Immature natural killer cell (primary cell): Measurements from ENCODE around the gene SNX2. TPM values are rescaled to one million over a fixed set of nuclear protein-coding genes. Genes with fewer than 3 reads are reported as not detected.
"Not testable (repeated sequence)": the region's sequence is repeated elsewhere in the genome, so short reads cannot be mapped to it uniquely, and the experiment has no call there.

Experiments used
- DNase-seq, 3 donors: peaks; one replicate each; pipeline ENCODE4 v3.0.0; 2022; ENCODE audit warnings: mixed read lengths in 1 of 3
- H3K27ac Mint-ChIP-seq, 6 donors: one replicate each; pipeline ENCODE4 v1.8.0; 2020; ENCODE audit warnings: mixed read lengths in 6 of 6, mild to moderate bottlenecking in 5 of 6, inconsistent platforms in 4 of 6, moderate library complexity in 3 of 6
- H3K27me3 Mint-ChIP-seq, 3 donors: one replicate each; pipeline ENCODE4 v1.8.0; 2020 to 2021; ENCODE audit warnings: low read depth in 3 of 3, mild to moderate bottlenecking in 3 of 3, mixed read lengths in 3 of 3, moderate library complexity in 3 of 3, inconsistent platforms in 1 of 3
- H3K36me3 Mint-ChIP-seq, 3 donors: one replicate each; pipeline ENCODE4 v1.8.0; 2020; ENCODE audit warnings: mixed read lengths in 3 of 3, inconsistent platforms in 2 of 3, mild to moderate bottlenecking in 2 of 3
- H3K4me1 Mint-ChIP-seq, 2 donors: one replicate each; pipeline ENCODE4 v1.8.0; 2020; ENCODE audit warnings: inconsistent platforms in 2 of 2, mild to moderate bottlenecking in 2 of 2, mixed read lengths in 2 of 2, moderate library complexity in 1 of 2
- H3K4me3 Mint-ChIP-seq, 5 donors: one replicate each; pipeline ENCODE4 v1.8.0; 2020; ENCODE audit warnings: mild to moderate bottlenecking in 5 of 5, mixed read lengths in 5 of 5, inconsistent platforms in 3 of 5, moderate library complexity in 3 of 5
- H3K9me3 Mint-ChIP-seq, 6 donors: one replicate each; pipeline ENCODE4 v1.8.0; 2020; ENCODE audit warnings: mild to moderate bottlenecking in 6 of 6, mixed read lengths in 6 of 6, inconsistent platforms in 4 of 6, moderate library complexity in 3 of 6
- polyA plus RNA-seq, 3 donors: library from polyadenylated mRNA; unstranded; fragments of 300-500 nt; fragmentation: Illumina TruSeq; gene quantifications; one replicate each; pipeline ENCODE4 v1.2.3, GENCODE V29; 2021

Gene SNX2
- polyA plus RNA-seq, 3 donors from 2014 or later = 37.7 to 57.4 (median 50.2) TPM

- Mint-ChIP-seq H3K27me3 (peaks cover 0 to 8% (median 5%) of the 10 kb centered on the region in 3 donors), H3K4me3 (no peak overlapping the region), H3K27ac (no peak overlapping the region), H3K4me1 (peaks cover 11 to 13% of the 10 kb centered on the region in 2 donors), H3K9me3 (no peaks in the 10 kb centered on the region), H3K36me3 (peaks cover 0 to 3% (median 0%) of the 10 kb centered on the region in 3 donors)
- DNase-seq = no peak
These were observed 64.9 kb downstream of the SNX2 start for GRCh38 chr5:122839731-122840130.

GRCh38 chr5:122842016-122842580 lies 67.2 kb downstream of the SNX2 start:
- Mint-ChIP-seq H3K4me1 (peaks cover 24 to 25% of the 10 kb centered on the region in 2 donors), H3K27ac (peak overlapping the region in 1 of 6 donors; percentile 32), H3K4me3 (no peak overlapping the region), H3K27me3 (peaks cover 0 to 11% (median 7%) of the 10 kb centered on the region in 3 donors), H3K9me3 (no peaks in the 10 kb centered on the region), H3K36me3 (peaks cover 0 to 3% (median 0%) of the 10 kb centered on the region in 3 donors)
- DNase-seq = no peak

- Mint-ChIP-seq H3K4me1 (peaks cover 25 to 27% of the 10 kb centered on the region in 2 donors), H3K9me3 (no peaks in the 10 kb centered on the region), H3K36me3 (peaks cover 0 to 3% (median 0%) of the 10 kb centered on the region in 3 donors), H3K27ac (peak overlapping the region; percentile 53 to 93 (median 89)), H3K4me3 (peak overlapping the region; percentile 92 to 95 (median 94)), H3K27me3 (peaks cover 0 to 8% (median 4%) of the 10 kb centered on the region in 3 donors)
- peak; percentile 2 to 7 (median 6) for DNase-seq
These were observed 69.4 kb downstream of the SNX2 start for GRCh38 chr5:122844136-122844909.

- Mint-ChIP-seq H3K27me3 (peaks cover 0 to 8% (median 4%) of the 10 kb centered on the region in 3 donors), H3K4me1 (peaks cover 25 to 27% of the 10 kb centered on the region in 2 donors), H3K4me3 (peak overlapping the region; percentile 92 to 95 (median 94)), H3K9me3 (no peaks in the 10 kb centered on the region), H3K36me3 (peaks cover 0 to 3% (median 0%) of the 10 kb centered on the region in 3 donors), H3K27ac (peak overlapping the region; percentile 53 to 93 (median 89))
- DNase-seq = no peak
These were observed 70.0 kb downstream of the SNX2 start for GRCh38 chr5:122844910-122845228.

- H3K36me3 Mint-ChIP-seq = peaks cover 0 to 3% (median 0%) of the 10 kb centered on the region in 3 donors
- no peaks in the 10 kb centered on the region for H3K9me3 Mint-ChIP-seq
- peaks cover 25 to 27% of the 10 kb centered on the region in 2 donors for H3K4me1 Mint-ChIP-seq
- peak within 1 kb of the TSS; percentile 85 to 93 (median 89) for H3K27ac Mint-ChIP-seq
- H3K4me3 Mint-ChIP-seq = peak within 1 kb of the TSS; percentile 92 to 95 (median 94)
- DNase-seq = peak; percentile 76 to 79 (median 77)
- H3K27me3 Mint-ChIP-seq = peaks cover 0 to 6% (median 4%) of the 10 kb centered on the region in 3 donors
These were observed 70.6 kb downstream of the SNX2 start, which contains the start of gene SNX24 for GRCh38 chr5:122845229-122846050. Gene SNX24 (plus strand): TSS chr5:122845613. CDS start chr5:122845634, 21 bp downstream.

- peaks cover 0 to 6% (median 4%) of the 10 kb centered on the region in 3 donors for H3K27me3 Mint-ChIP-seq
- H3K36me3 Mint-ChIP-seq = peaks cover 0 to 3% (median 0%) of the 10 kb centered on the region in 3 donors
- H3K9me3 Mint-ChIP-seq = no peaks in the 10 kb centered on the region
- peaks cover 25 to 27% of the 10 kb centered on the region in 2 donors for H3K4me1 Mint-ChIP-seq
- peak overlapping the region; percentile 70 to 84 (median 83) for H3K4me3 Mint-ChIP-seq
- H3K27ac Mint-ChIP-seq = peak overlapping the region; percentile 73 to 86 (median 76)
- peak in 1 of 3 donors; percentile 9 for DNase-seq
These were observed 71.2 kb downstream of the SNX2 start for GRCh38 chr5:122846051-122846550.

GRCh38 chr5:122847687-122848081 lies 72.8 kb downstream of the SNX2 start:
- no peaks in the 10 kb centered on the region for H3K36me3 Mint-ChIP-seq
- no peak for DNase-seq
- peaks cover 0 to 4% (median 2%) of the 10 kb centered on the region in 3 donors for H3K27me3 Mint-ChIP-seq
- H3K4me3 Mint-ChIP-seq = no peak overlapping the region
- H3K9me3 Mint-ChIP-seq = no peaks in the 10 kb centered on the region
- H3K27ac Mint-ChIP-seq = peak overlapping the region in 2 of 6 donors; percentile 34 to 52
- H3K4me1 Mint-ChIP-seq = peaks cover 25 to 27% of the 10 kb centered on the region in 2 donors

- Mint-ChIP-seq H3K4me3 (no peak overlapping the region), H3K27me3 (peaks cover 0 to 3% (median 2%) of the 10 kb centered on the region in 3 donors), H3K4me1 (peaks cover 12 to 16% of the 10 kb centered on the region in 2 donors), H3K27ac (peak overlapping the region in 1 of 6 donors; percentile 10), H3K9me3 (no peaks in the 10 kb centered on the region), H3K36me3 (no peaks in the 10 kb centered on the region)
- no peak for DNase-seq
These were observed 74.9 kb downstream of the SNX2 start for GRCh38 chr5:122849771-122850170.

GRCh38 chr5:122857538-122857937 lies 82.7 kb downstream of the SNX2 start:
- not testable (repeated sequence) for H3K4me3 Mint-ChIP-seq, H3K27ac Mint-ChIP-seq, DNase-seq, H3K27me3 Mint-ChIP-seq, H3K9me3 Mint-ChIP-seq, H3K4me1 Mint-ChIP-seq
- peaks cover 4 to 10% (median 4%) of the 10 kb centered on the region in 3 donors for H3K36me3 Mint-ChIP-seq

- no peaks in the 10 kb centered on the region for H3K4me1 Mint-ChIP-seq
- H3K4me3 Mint-ChIP-seq = no peak overlapping the region
- no peak overlapping the region for H3K27ac Mint-ChIP-seq
- peaks cover 4 to 10% (median 4%) of the 10 kb centered on the region in 3 donors for H3K36me3 Mint-ChIP-seq
- no peaks in the 10 kb centered on the region for H3K9me3 Mint-ChIP-seq
- peaks cover 0 to 1% (median 0%) of the 10 kb centered on the region in 3 donors for H3K27me3 Mint-ChIP-seq
- DNase-seq = no peak
These were observed 83.6 kb downstream of the SNX2 start for GRCh38 chr5:122858451-122858850.

- Mint-ChIP-seq H3K27ac (no peak overlapping the region), H3K4me3 (no peak overlapping the region), H3K4me1 (no peaks in the 10 kb centered on the region), H3K9me3 (no peaks in the 10 kb centered on the region), H3K36me3 (peaks cover 0 to 3% (median 0%) of the 10 kb centered on the region in 3 donors), H3K27me3 (peaks cover 0 to 1% (median 0%) of the 10 kb centered on the region in 3 donors)
- DNase-seq = no peak
These were observed 88.4 kb downstream of the SNX2 start for GRCh38 chr5:122863240-122863639.

- H3K27me3 Mint-ChIP-seq = peaks cover 0 to 1% (median 0%) of the 10 kb centered on the region in 3 donors
- no peaks in the 10 kb centered on the region for H3K9me3 Mint-ChIP-seq
- no peak overlapping the region for H3K27ac Mint-ChIP-seq
- peaks cover 0 to 3% (median 0%) of the 10 kb centered on the region in 3 donors for H3K36me3 Mint-ChIP-seq
- no peaks in the 10 kb centered on the region for H3K4me1 Mint-ChIP-seq
- no peak for DNase-seq
- no peak overlapping the region for H3K4me3 Mint-ChIP-seq
These were observed 88.8 kb downstream of the SNX2 start for GRCh38 chr5:122863721-122864120.

GRCh38 chr5:122864400-122864799 lies 89.5 kb downstream of the SNX2 start:
- Mint-ChIP-seq H3K27me3 (peaks cover 0 to 1% (median 0%) of the 10 kb centered on the region in 3 donors), H3K9me3 (no peaks in the 10 kb centered on the region), H3K4me1 (no peaks in the 10 kb centered on the region), H3K4me3 (no peak overlapping the region), H3K36me3 (peaks cover 0 to 3% (median 0%) of the 10 kb centered on the region in 3 donors), H3K27ac (no peak overlapping the region)
- no peak for DNase-seq
